K562 (cell line): Measurements from ENCODE around the gene HOXB6. TPM values are rescaled to one million over a fixed set of nuclear protein-coding genes. Genes with fewer than 3 reads are reported as not detected.

ENCODE experiments used
- BCOR ChIP-seq: fragments of 450-650 bp; IDR thresholded peaks from 2 replicates; pipeline ENCODE4 v1.6.1; 2016
- GTF2B ChIP-seq: IDR thresholded peaks from 2 replicates; pipeline ENCODE4 v1.6.1; 2011; ENCODE audit not compliant: insufficient read length; ENCODE audit errors: extremely low read depth
- GTF2E2 ChIP-seq: fragments of 200-800 bp; sonication (Bioruptor generic); IDR thresholded peaks from 2 replicates; pipeline ENCODE4 v1.6.1; 2016; ENCODE audit warnings: missing genetic modification characterization, missing compliant biosample characterization
- REST ChIP-seq, 2 experiments: fragments of 450-650 bp; formaldehyde crosslinking in 1 of 2; IDR thresholded peaks; 2 replicates each; pipeline versions ENCODE4 v1.4.0 to v1.6.1; 2014 to 2020; ENCODE audit warnings: mild to moderate bottlenecking in 2 of 2, borderline replicate concordance in 1 of 2, low read depth in 1 of 2
- SMARCA4 ChIP-seq: fragments of 450-650 bp; IDR thresholded peaks from 2 replicates; pipeline ENCODE4 v1.6.1; 2016
- ZFP91 ChIP-seq: sonication (generic); formaldehyde crosslinking; IDR thresholded peaks from 2 replicates; pipeline ENCODE4 v1.8.0; 2022; ENCODE audit warnings: mild to moderate bottlenecking, missing genetic modification reagents
- ZHX1 ChIP-seq: fragments of 150-350 bp; conservative IDR thresholded peaks from 2 replicates; pipeline ENCODE4 v1.6.1; 2014; ENCODE audit warnings: low read length
- ZNF197 ChIP-seq: fragments of 200-800 bp; sonication (Bioruptor generic); IDR thresholded peaks from 2 replicates; pipeline ENCODE4 v1.6.1; 2016; ENCODE audit warnings: low read depth, missing genetic modification characterization, missing compliant biosample characterization
- polyA plus RNA-seq, 8 experiments: library from polyadenylated mRNA; depleted of rRNA in 4 of 8; stranded (reverse) in 5 of 8; unstranded in 3 of 8; fragments of >200 nt; fragmentation: Nextera tagmentation in 2 of 8; fragmentation: Illumina TruSeq in 1 of 8; extraction: Ambion mirVana in 2 of 8; extraction: Trizol in 1 of 8; gene quantifications; 2 replicates each; pipeline versions ENCODE4 v1.2.1 to v1.2.3, GENCODE V29; 2011 to 2014; ENCODE audit warnings: inconsistent platforms in 1 of 8, missing spikeins in 1 of 8
- total RNA-seq, 7 experiments: library from RNA; depleted of rRNA in 6 of 7; stranded (reverse); fragments of >200 nt in 6 of 7; fragmentation: Illumina TruSeq in 2 of 7; extraction: Trizol in 2 of 7; gene quantifications; 2 replicates each; pipeline versions ENCODE4 v1.2.1 to v1.2.3, GENCODE V29; 2011 to 2021; ENCODE audit warnings: low replicate concordance in 1 of 7

Gene HOXB6
- total and polyA plus RNA-seq, 9 of the 15 experiments (the other 6 are each of a cell fraction or from before 2014, with no cell fraction given): 1.2 to 14.8 (median 4.9) TPM

GRCh38 chr17:48547808-48548522 is 56.8 kb downstream of the HOXB6 start (continued):
- TF ChIP-seq REST (IDR thresholded peaks at IDR 0.05; ENCODE audit: borderline replicate concordance) (peak; percentile 62), REST (CRISPR knock-in tag; IDR thresholded peaks at IDR 0.05; ENCODE audit: low read depth) (no peak), ZHX1 (no peak), GTF2B (no peak), ZNF197 (peak; percentile 67), GTF2E2 (0 out of 2 replicates have a peak, but pooled peaks have one; percentile 5), ZFP91 (CRISPR knock-in tag) (no peak), BCOR (no peak), SMARCA4 (peak; percentile 66; the same call in 1 of the 2 replicates)
